Measurements from ENCODE around the gene CREBBP.
"Not testable (repeated sequence)": the region's sequence is repeated elsewhere in the genome, so short reads cannot be mapped to it uniquely, and the experiment has no call there.

Gene CREBBP

GRCh38 chr16:3714378-3714777, 166.1 kb downstream of the CREBBP start:
- not testable (repeated sequence) for DNase-seq (ENCODE audit: low read depth in 2 of 2)

- DNase-seq (ENCODE audit: low read depth in 2 of 2), result no peak
Observed at GRCh38 chr16:3713587-3714242, 166.8 kb downstream of the CREBBP start.

- no peak for DNase-seq (ENCODE audit: low read depth in 2 of 2)
Observed at GRCh38 chr16:3712861-3713372, 167.6 kb downstream of the CREBBP start.

- DNase-seq (ENCODE audit: low read depth in 2 of 2), result no peak
Observed at GRCh38 chr16:3706253-3707012, 174.1 kb downstream of the CREBBP start.

- DNase-seq (ENCODE audit: low read depth in 2 of 2), result no peak
Observed at GRCh38 chr16:3702082-3702481, 178.4 kb downstream of the CREBBP start.

GRCh38 chr16:3701531-3701930, 179.0 kb downstream of the CREBBP start:
- DNase-seq (ENCODE audit: low read depth in 2 of 2), result no peak

- DNase-seq (ENCODE audit: low read depth in 2 of 2), result no peak
Observed at GRCh38 chr16:3698941-3699340, 181.6 kb downstream of the CREBBP start.

- DNase-seq (ENCODE audit: low read depth in 2 of 2), result no peak
Observed at GRCh38 chr16:3696425-3697218, 183.9 kb downstream of the CREBBP start.

GRCh38 chr16:3695610-3696369, 184.7 kb downstream of the CREBBP start:
- DNase-seq (ENCODE audit: low read depth in 2 of 2), result no peak

- no peak for DNase-seq (ENCODE audit: low read depth in 2 of 2)
Observed at GRCh38 chr16:3694051-3694450, 186.5 kb downstream of the CREBBP start.

GRCh38 chr16:3691761-3692160, 188.8 kb downstream of the CREBBP start:
- DNase-seq (ENCODE audit: low read depth in 2 of 2), result no peak

- DNase-seq (ENCODE audit: low read depth in 2 of 2), result no peak
Observed at GRCh38 chr16:3690980-3691720, 189.4 kb downstream of the CREBBP start.

GRCh38 chr16:3690470-3690928, 190.0 kb downstream of the CREBBP start:
- peak; percentile 73 to 75 for DNase-seq (ENCODE audit: low read depth in 2 of 2)

GRCh38 chr16:3689731-3690130, 190.8 kb downstream of the CREBBP start:
- no peak for DNase-seq (ENCODE audit: low read depth in 2 of 2)

GRCh38 chr16:3687792-3688191, 192.7 kb downstream of the CREBBP start:
- DNase-seq (ENCODE audit: low read depth in 2 of 2), result no peak

GRCh38 chr16:3687021-3687420, 193.5 kb downstream of the CREBBP start:
- DNase-seq (ENCODE audit: low read depth in 2 of 2), result no peak

- DNase-seq (ENCODE audit: low read depth in 2 of 2), result no peak
Observed at GRCh38 chr16:3681206-3681605, 199.3 kb downstream of the CREBBP start.

GRCh38 chr16:3677994-3678393, 202.5 kb downstream of the CREBBP start:
- DNase-seq (ENCODE audit: low read depth in 2 of 2), result no peak

GRCh38 chr16:3675601-3676130, 204.8 kb downstream of the CREBBP start:
- no peak for DNase-seq (ENCODE audit: low read depth in 2 of 2)

Measured in stimulated activated CD8-positive, alpha-beta memory T cell treated with anti-CD3 and anti-CD28 coated beads, Interleukin-2, amount 100 ng/mL, for 1 hour (primary cell).